Astrocyte (in vitro differentiated cells and primary cell): ENCODE results near the gene CREB3L2. TPM values are rescaled to one million over a fixed set of nuclear protein-coding genes. Genes with fewer than 3 reads are reported as not detected.
"Not testable (repeated sequence)": the region's sequence is repeated elsewhere in the genome, so short reads cannot be mapped to it uniquely, and the experiment has no call there.

Experiments
- DNase-seq: peaks from one replicate; pipeline ENCODE4 v3.0.0-alpha.2; 2010; ENCODE audit warnings: low read depth
- FAIRE-seq: peaks from 2 replicates; lab custom pipeline; 2011; peaks lifted over from hg19 to GRCh38; lab: Jason Lieb, UNC
- H2AFZ ChIP-seq: 2 replicates; pipeline ENCODE4 v1.6.0; 2012; ENCODE audit warnings: low read depth, low read length, inconsistent platforms
- H3K27ac ChIP-seq: 2 replicates; pipeline ENCODE4 v1.5.1; 2011; ENCODE audit warnings: low read depth, low read length, inconsistent platforms
- H3K27me3 ChIP-seq: 2 replicates; pipeline ENCODE4 v1.6.0; 2011; ENCODE audit warnings: low read length, inconsistent platforms; ENCODE audit not compliant: insufficient read depth
- H3K36me3 ChIP-seq: 2 replicates; pipeline ENCODE4 v1.5.1; 2011; ENCODE audit warnings: low read length, inconsistent platforms; ENCODE audit not compliant: insufficient read depth
- H3K4me1 ChIP-seq: 2 replicates; pipeline ENCODE4 v1.5.1; 2011; ENCODE audit warnings: low read length, inconsistent platforms; ENCODE audit not compliant: insufficient read depth
- H3K4me2 ChIP-seq: 2 replicates; pipeline ENCODE4 v1.6.0; 2012; ENCODE audit warnings: low read length, inconsistent platforms
- H3K4me3 ChIP-seq: 2 replicates; pipeline ENCODE4 v1.5.1; 2011; ENCODE audit warnings: low read depth, mild to moderate bottlenecking, low read length, inconsistent platforms; ENCODE audit not compliant: insufficient read depth
- H3K79me2 ChIP-seq: 2 replicates; pipeline ENCODE4 v1.6.0; 2012; ENCODE audit warnings: mild to moderate bottlenecking, low read length, inconsistent platforms; ENCODE audit not compliant: insufficient read depth
- H3K9ac ChIP-seq: 2 replicates; pipeline ENCODE4 v1.6.0; 2012; ENCODE audit warnings: mild to moderate bottlenecking, low read length, inconsistent platforms
- H3K9me3 ChIP-seq: 2 replicates; pipeline ENCODE4 v1.5.1; 2012; ENCODE audit warnings: low read depth, mild to moderate bottlenecking, low read length, inconsistent platforms; ENCODE audit not compliant: insufficient read depth
- H4K20me1 ChIP-seq: 2 replicates; pipeline ENCODE4 v1.6.0; 2012; ENCODE audit warnings: low read length, inconsistent platforms; ENCODE audit not compliant: insufficient read depth
- H3K27ac Mint-ChIP-seq: one replicate; pipeline ENCODE4 v1.8.0; 2021; ENCODE audit warnings: mild to moderate bottlenecking, mixed read lengths; ENCODE audit not compliant: unreplicated experiment
- H3K27me3 Mint-ChIP-seq: one replicate; pipeline ENCODE4 v1.8.0; 2021; ENCODE audit warnings: low read depth, mixed read lengths; ENCODE audit not compliant: unreplicated experiment
- H3K36me3 Mint-ChIP-seq: one replicate; pipeline ENCODE4 v1.8.0; 2021; ENCODE audit warnings: low read depth, mixed read lengths; ENCODE audit not compliant: unreplicated experiment
- H3K4me1 Mint-ChIP-seq: one replicate; pipeline ENCODE4 v1.8.0; 2021; ENCODE audit warnings: low read depth, mixed read lengths; ENCODE audit not compliant: unreplicated experiment
- H3K4me3 Mint-ChIP-seq: one replicate; pipeline ENCODE4 v1.8.0; 2021; ENCODE audit warnings: mild to moderate bottlenecking, moderate library complexity, mixed read lengths; ENCODE audit not compliant: unreplicated experiment
- H3K9me3 Mint-ChIP-seq: one replicate; pipeline ENCODE4 v1.8.0; 2021; ENCODE audit warnings: mild to moderate bottlenecking, mixed read lengths; ENCODE audit not compliant: unreplicated experiment
- EZH2 ChIP-seq: IDR thresholded peaks from 2 replicates; pipeline ENCODE4 v1.6.1; 2012; ENCODE audit warnings: mild to moderate bottlenecking, low read length, inconsistent platforms; ENCODE audit not compliant: insufficient read depth
- total RNA-seq: library from RNA; stranded (reverse); gene quantifications from 2 replicates; pipeline ENCODE4 v1.2.1, GENCODE V29; 2021
- TF ChIP-seq, protein P1 (sequence below): IDR thresholded peaks from 2 replicates; pipeline ENCODE4 v1.5.1; 2011; ENCODE audit warnings: low read depth, mild to moderate bottlenecking, inconsistent platforms, low read length, moderate library complexity; ENCODE audit not compliant: insufficient read depth

CREB3L2 gene
- total RNA-seq, 1 donor from 2014 or later, result 116 TPM

- Mint-ChIP-seq H3K9me3 (peaks cover 2% of the 10 kb centered on the region), H3K4me3 (no peak overlapping the region), H3K27ac (peak overlapping the region; percentile 99), H3K27me3 (no peaks in the 10 kb centered on the region), H3K36me3 (peaks cover 18% of the 10 kb centered on the region), H3K4me1 (peaks cover 67% of the 10 kb centered on the region)
- no peak for DNase-seq
- no peaks in the 10 kb centered on the region for H3K9me3 ChIP-seq
- H3K79me2 ChIP-seq, result peaks cover 95% of the 10 kb centered on the region
- H3K9ac ChIP-seq, result no peak overlapping the region
- H4K20me1 ChIP-seq, result peaks cover 33% of the 10 kb centered on the region
- no peak overlapping the region for H3K4me3 ChIP-seq
- H3K27me3 ChIP-seq, result no peaks in the 10 kb centered on the region
- H2AFZ ChIP-seq, result no peak overlapping the region
- H3K4me1 ChIP-seq, result peaks cover 31% of the 10 kb centered on the region
- TF ChIP-seq, protein P1, sequence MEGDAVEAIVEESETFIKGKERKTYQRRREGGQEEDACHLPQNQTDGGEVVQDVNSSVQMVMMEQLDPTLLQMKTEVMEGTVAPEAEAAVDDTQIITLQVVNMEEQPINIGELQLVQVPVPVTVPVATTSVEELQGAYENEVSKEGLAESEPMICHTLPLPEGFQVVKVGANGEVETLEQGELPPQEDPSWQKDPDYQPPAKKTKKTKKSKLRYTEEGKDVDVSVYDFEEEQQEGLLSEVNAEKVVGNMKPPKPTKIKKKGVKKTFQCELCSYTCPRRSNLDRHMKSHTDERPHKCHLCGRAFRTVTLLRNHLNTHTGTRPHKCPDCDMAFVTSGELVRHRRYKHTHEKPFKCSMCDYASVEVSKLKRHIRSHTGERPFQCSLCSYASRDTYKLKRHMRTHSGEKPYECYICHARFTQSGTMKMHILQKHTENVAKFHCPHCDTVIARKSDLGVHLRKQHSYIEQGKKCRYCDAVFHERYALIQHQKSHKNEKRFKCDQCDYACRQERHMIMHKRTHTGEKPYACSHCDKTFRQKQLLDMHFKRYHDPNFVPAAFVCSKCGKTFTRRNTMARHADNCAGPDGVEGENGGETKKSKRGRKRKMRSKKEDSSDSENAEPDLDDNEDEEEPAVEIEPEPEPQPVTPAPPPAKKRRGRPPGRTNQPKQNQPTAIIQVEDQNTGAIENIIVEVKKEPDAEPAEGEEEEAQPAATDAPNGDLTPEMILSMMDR, result no peak
- TF ChIP-seq EZH2, result no peak
- H3K36me3 ChIP-seq, result peaks cover 3% of the 10 kb centered on the region
- no peak for FAIRE-seq
- H3K27ac ChIP-seq, result peak overlapping the region; percentile 14
- no peak overlapping the region for H3K4me2 ChIP-seq
Measured at GRCh38 chr7:137968890-137969289, 33.0 kb downstream of the CREB3L2 start.

DNA sequence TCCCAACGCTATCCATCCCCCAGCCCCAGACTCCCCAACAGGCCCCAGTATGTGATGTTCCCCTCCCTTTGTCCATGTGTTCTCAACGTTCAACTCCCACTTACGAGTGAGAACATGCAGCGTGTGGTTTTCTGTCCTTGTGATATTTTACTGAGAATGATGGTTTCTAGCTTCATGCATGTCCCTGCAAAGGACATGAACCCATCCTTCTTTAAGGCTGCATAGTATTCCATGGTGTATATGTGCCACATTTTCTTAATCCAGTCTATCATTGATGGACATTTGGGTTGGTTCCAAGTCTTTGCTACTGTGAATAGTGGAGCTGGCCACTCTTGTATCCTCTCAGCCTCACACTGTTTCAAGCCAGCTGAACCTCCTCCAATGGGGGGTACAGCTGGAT lies 33.5 kb downstream of the CREB3L2 start:
- H4K20me1 ChIP-seq, result peaks cover 30% of the 10 kb centered on the region
- not testable (repeated sequence) for H3K4me3 Mint-ChIP-seq, H3K9me3 Mint-ChIP-seq, H3K36me3 ChIP-seq, H3K9ac ChIP-seq, H3K4me2 ChIP-seq, DNase-seq, H3K27me3 ChIP-seq, H3K9me3 ChIP-seq, H2AFZ ChIP-seq, H3K4me3 ChIP-seq, H3K27me3 Mint-ChIP-seq, FAIRE-seq
- peaks cover 95% of the 10 kb centered on the region for H3K79me2 ChIP-seq
- H3K27ac ChIP-seq, result peak overlapping the region; percentile 76
- H3K4me1 Mint-ChIP-seq, result peaks cover 64% of the 10 kb centered on the region
- peaks cover 31% of the 10 kb centered on the region for H3K4me1 ChIP-seq
- peaks cover 21% of the 10 kb centered on the region for H3K36me3 Mint-ChIP-seq
- H3K27ac Mint-ChIP-seq, result peak overlapping the region; percentile 99

GRCh38 chr7:137967143-137968018 lies 34.5 kb downstream of the CREB3L2 start:
- H3K27me3 Mint-ChIP-seq, result no peaks in the 10 kb centered on the region
- H3K36me3 Mint-ChIP-seq, result peaks cover 21% of the 10 kb centered on the region
- Histone ChIP-seq H3K4me3 (no peak overlapping the region), H3K27ac (peak overlapping the region; percentile 76), H3K4me2 (peak overlapping the region; percentile 68), H2AFZ (no peak overlapping the region), H3K9me3 (no peaks in the 10 kb centered on the region), H3K4me1 (peaks cover 31% of the 10 kb centered on the region), H4K20me1 (peaks cover 38% of the 10 kb centered on the region), H3K36me3 (peaks cover 3% of the 10 kb centered on the region), H3K9ac (peak overlapping the region; percentile 50), H3K27me3 (no peaks in the 10 kb centered on the region), H3K79me2 (peaks cover 96% of the 10 kb centered on the region)
- peaks cover 2% of the 10 kb centered on the region for H3K9me3 Mint-ChIP-seq
- H3K4me3 Mint-ChIP-seq, result peak overlapping the region; percentile 64
- peak; percentile 45 for FAIRE-seq
- DNase-seq, result peak; percentile 88
- TF ChIP-seq EZH2, result no peak
- TF ChIP-seq, protein P1, result no peak
- H3K27ac Mint-ChIP-seq, result peak overlapping the region; percentile 99
- H3K4me1 Mint-ChIP-seq, result peaks cover 65% of the 10 kb centered on the region
